ENCODE data around the gene BCAN.

Gene BCAN

DNA sequence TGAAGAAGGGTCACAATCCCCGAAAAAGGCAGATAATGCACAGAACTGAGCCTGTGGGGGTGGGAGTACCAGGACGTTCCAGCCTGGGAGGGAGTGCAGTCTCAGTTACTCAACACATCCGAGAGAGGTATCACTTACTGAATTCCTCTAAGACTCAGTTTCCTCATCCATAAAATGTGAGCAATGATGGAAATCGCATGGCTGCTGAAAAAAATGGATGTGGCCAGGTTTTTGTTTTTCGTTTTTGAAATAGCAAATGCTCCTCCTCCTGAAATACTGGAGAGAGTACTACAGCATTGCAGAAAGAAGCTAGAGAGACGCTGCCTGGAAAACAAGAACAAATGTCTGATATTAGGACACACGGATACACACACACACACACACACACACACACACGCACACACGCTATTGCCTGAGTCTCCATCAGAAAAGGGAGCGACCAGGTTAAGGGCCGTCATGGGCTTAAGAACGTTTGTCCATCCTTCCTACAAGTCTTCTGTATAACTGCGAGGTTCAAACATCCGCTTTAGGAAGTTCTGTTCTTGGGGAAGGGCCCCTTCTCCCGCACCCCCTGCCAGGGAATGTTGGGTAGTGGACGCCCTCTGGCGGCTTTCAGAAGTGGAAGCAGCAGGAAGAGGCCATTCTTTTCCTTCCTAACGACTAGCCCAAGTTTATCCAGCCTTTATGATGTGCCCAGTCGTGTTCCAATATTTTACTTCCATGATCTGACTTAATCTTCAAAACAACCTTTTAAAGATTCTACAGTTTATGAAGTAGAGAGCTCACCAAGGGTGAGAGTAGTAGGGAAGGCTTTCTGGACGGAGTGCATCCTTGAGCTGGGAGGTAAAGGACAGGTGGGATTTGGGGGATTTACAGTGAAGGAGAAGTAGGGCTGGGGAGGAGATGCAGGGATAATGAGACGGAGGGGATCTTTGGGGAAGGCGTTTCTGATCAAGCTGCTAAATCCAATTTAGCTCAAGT is 36.0 kb downstream of the BCAN start:
- peak in 1 of 5 experiments; percentile 51 for DNase-seq

DNA sequence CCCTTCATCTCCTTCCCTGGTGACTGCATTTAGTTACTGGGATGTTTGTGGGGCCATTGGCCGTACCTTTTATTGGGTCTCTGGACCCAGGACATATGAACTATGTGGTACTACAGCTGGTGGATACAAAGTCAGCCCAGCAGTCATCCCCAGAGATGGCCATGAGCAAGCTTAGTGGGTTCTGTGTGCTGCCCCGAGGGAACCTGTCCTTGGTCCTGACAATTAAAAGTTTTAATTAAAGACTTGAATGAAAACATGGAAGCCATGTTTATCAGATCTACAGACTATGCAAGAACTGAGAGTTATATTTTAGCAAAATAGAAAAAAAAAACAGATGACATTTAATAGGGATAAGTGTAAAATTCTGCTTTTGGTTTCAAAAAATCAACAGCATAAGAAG is 38.1 kb downstream of the BCAN start:
- no peak for DNase-seq

DNA sequence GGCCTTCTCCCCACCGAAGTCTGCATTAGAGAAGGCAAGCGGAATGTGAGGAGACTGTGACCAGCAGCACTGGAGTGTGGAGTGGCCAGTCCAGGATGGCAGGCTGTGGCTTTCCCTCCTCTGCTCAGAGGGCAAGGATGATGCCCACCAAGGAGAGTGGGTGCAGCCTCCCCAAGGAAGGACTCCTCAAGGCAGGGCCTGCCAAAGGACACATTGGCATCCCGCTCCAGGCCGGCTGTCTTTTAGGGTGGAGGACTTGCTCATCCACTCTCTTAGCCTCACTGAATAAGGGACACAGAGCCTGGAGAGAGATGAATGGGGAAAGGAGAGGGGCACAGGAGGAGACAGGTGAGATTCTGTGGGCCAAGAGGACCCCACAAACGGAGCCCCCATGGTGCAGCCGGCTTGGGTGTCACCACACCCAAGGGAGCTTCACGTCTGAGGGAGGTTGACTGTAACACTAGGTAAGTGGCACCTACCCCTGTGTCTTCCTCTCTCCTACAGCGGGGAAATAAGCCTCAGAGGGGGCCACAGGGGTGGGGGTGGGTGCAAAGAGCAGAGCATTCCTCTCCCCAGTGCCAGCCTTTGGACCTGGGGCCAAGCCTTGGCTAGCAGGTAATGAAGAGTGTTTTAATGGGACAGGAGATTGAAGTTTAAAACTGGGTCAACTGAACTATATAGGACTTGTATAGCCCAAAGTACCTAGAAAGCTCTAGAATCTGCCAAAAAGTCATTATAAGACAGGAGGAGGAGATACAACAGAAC is 39.5 kb downstream of the BCAN start:
- DNase-seq: no peak

DNA sequence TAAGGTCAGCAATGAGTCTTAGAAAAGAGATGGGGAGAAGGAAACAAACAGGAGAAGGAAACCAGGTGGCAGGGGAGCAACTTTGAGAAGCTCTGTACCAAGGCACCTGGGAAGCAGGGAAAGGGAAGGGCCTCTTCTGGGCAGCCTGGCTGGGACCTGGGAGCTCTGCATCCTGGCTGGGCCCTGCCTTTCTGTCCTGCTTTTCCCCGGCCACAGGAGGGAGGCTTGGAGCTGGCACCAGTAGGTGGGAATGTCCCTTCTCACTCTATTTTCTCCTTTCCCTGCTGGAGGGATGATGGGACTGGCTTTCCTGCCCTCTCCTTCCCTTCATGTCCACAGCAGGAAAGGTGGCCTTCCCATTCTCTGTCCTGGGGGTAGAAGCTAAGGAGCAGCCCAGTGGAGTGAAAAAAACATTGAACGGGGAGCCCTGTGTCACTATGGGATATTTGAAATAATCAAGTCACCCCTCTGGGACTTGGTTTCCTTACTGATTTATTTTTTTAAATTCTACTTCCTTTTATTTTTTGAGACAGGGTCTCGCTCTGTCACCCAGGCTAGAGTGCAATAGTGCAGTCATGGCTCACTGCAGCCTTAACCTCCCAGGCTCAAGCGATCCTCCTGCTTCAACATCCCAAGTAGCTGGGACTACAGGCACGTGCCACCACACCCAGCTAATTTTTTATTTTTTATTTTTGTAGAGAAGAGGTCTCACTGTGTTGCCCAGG is 40.4 kb downstream of the BCAN start:
- no peak for DNase-seq

DNA sequence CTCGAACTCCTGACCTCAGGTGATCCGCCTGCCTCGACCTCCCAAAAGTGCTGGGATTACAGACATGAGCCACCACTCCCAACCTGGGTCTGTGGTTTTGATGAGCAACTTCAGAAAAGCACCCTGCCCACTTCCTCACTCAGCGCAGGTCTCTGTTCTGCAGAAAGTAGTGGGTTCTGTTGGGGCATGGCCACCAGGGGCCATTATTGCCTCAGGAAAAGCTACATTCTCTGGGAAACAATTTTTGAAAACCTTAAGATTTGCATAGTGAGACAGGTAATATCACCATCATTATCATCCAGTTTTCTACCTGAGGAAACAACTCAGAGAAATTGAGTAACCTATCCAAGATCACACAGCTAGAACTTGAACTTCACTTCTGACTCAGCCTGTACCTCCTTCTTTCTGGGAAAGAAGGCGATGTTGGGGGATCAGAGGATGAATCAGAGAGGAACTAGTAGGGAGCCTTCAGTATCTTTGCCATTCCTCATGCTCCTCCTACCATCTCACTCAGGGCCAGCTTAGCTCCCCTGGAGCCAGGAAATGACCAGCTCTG is 42.4 kb downstream of the BCAN start:
- DNase-seq: peak in 1 of 5 experiments; percentile 86

DNA sequence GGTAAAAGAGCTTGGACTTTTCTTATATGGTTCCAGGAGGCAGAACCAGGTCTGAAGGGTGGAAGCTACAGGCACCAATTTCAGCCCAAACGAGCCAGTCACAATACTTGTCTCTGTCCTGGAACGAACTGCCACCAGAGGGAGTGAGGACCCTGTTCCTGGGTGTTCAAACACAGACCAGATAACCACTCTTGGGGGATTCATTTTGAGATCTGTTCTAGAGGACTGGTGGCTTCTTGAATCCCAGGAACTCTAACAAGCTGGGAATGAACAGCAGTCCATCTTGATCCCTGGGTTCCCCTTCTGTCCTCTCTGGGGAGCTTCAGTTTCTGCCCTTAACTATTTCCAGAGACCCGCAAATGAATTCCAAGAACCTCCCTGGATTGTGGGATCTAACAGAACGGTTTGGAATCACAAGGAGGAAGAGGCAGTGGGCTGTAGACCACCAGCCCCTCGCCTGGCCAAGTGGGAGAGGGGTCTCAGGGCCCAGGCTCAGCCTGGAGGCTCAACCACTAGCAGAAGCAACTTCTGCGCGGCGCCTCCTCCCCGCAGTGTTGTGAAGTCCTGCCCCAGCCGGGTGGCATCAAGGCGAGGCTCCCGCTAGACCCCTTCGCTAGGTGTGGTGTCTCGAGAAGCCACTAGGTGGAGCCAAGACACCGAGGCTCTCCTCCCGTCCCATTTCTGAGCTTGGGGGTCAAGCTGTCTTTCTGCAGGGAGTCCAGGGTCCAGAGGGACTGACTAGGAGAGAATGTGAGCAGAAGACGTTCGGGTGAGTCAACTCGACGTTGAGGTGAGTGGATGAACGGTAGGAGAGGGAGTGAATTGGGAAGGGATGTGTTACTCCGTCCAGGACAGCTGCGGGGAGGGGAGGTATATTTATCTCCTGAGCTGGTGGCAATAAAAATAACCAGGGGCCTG is 47.4 kb downstream of the BCAN start:
- peak; percentile 52 to 80 (median 66) for DNase-seq

DNA sequence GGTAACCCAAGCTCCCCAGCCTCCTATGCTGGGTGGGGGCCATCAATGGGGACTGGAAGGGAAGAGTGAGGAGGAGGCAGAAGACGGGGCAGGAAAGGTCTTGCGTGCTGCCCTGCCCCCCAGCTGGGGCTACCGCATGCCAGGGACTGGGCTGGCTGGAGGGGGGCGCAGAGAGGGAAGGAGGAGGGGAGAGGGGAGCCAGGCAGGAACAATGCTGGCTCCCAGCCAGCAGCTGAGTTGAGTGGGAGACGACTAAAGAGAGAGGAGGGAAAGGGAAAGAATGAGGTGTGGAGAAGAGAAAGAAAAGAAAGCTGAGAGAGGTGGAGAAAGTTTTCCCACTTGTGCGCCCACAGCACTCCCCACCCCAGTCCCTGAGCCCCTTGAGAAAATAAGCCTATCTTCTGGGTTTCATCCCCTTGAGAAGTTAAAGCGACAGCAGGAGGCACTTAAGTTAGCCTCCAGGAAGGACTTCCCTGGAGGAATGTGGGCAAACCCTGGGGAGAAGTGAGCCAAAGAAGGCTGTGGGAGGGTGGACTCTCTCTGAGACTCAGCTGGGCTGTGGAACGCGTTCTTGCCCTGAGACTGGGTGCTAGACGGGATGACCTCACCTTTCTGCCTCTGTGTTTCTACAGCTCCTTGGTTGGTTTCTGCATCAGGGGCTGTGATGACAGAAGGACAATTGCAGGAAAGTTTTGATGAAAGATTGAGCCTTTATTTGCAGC is 48.2 kb downstream of the BCAN start:
- DNase-seq: no peak

DNA sequence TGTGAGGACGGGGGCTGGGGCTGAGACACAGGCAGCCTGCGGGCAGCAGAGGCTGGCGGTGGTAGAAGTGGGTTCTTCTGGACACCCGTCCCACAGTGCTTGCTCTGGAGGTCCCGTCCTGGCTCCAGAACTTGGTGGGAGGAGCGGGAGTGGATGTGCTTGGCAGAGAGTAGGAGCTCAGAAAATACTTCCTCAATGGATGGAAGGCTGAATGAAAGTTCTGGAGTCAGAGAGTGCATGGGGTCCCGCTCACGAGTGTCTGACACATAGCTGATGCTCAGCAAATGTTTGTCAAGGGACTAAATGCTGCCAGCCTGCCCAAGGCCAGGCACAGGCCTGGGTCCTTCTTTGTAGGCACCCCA is 48.7 kb downstream of the BCAN start:
- DNase-seq: no peak

DNA sequence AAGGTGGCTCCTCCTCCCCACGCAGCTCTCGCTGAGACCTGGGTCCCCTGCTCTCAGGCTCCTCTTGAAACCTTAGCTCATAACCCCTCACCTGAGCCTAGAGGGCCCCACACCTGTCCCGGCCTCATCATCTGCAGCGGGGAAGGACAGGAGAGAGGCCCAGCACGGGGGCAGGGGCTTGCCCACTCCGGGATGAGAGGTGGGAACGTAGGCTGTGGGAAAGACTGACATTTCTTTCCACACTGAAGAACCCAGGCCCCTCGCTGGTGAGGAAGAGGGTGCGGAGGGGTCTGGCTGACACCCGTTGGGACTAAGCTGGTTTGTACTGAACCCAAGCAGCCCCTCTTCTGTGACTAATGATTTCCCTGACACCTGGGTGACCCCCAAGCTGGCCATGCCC is 49.3 kb downstream of the BCAN start:
- DNase-seq: no peak

DNA sequence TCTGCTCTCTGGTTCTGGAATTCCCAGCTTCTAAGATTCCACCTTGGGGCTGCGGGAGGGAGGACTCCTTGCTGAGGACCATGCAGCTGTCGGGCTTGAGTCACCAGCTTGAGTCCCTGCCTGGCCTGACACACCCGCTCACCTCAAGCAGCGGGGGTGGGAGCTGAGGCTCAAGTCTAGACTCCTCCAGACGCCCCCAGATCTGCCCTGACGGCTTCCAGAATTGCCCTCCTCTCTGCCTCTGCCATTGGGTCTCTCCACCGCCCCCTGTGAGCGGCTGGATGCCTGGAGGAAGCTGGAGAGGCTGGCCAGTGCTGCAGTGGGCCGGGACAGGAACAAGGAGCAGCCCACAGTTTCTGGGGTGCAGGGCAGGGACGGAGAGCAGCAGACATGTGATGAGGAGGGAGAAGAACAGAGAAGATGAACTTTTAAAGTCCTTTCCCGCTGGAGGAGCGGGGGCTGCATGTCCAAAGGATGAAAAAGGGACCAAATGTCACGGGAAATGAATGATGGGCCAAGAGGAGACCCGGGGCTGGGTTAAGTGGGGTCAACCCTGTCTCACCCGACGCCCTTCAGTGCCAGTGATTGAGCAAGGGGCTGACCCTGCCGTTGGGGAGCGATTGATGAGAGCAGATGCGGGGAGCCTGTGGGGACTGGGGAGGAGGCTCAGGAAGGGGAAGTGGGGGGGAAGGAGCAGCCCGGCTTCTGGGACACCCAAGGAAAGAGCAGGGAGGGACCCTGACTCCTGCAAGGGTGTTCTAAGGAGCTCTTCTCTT is 49.9 kb downstream of the BCAN start:
- DNase-seq: no peak

DNA sequence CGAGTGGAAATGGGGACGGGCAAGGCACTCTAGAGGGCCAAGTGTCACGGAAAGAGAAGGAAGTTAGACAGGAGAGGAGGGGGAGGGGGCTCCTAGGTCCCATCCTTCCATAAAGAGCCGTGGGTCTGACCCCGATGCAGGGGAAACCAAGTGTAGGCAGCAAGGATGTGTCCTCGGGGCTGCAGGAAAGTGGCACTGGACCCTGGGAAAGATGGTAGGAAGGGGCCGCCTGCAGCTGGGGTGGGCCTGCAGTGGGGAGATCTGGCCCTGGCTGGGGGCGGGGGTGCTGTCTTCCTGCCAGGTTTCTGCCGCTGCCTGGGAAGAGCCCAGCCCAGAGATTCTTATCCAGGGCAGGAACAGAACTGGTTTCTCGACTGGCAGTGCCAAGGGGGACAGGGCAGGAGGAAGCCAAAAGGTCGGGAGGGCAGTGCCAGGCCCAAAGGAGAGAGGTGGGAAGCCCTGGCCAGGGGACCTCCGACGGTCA is 50.6 kb downstream of the BCAN start:
- no peak for DNase-seq

DNA sequence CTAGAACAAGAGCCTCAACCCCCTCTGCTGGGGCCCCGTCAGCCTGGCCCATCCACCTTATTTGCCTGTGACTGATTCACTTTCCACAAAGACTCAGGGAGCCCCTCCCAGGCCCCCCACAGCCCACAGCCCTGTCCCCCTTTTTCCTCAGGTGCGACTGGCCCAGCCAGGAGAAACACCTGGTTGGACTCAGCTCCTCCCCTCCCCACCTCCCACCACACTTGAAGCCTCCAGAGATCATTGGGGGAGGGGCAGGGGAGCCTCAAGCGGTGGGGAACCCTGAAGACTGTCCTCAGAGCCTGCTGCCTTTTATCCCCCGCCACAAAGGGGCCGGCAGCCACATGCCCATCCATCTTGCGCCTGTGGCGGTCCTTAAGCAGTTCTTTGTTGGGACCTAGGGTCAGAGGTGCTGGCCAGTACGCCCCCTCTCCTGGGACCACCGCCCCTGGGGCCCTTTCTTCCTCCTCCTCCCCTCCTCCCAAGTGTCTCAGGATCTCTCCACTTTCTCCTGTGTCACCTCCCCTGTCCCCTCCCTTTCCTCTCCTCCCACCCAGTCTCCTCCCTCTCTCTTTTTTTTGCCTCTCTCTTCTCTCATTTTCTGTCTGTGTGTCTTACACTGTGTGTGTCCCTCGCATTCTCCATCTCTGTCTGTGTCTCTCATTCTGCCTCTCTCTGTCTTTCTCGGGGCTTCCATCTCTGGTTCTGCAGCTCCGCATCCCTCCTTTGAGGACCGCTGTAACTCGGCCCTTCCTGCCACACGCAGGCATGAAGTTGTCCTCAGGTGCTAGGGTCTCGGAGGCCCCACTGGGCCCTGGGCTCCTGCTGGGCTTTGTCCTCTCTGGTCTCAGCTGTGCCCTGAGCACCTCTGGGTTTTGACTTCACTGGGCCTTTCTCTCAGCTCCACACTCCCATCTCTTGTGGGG is 51.3 kb downstream of the BCAN start:
- peak in 1 of 5 experiments; percentile 40 for DNase-seq

DNA sequence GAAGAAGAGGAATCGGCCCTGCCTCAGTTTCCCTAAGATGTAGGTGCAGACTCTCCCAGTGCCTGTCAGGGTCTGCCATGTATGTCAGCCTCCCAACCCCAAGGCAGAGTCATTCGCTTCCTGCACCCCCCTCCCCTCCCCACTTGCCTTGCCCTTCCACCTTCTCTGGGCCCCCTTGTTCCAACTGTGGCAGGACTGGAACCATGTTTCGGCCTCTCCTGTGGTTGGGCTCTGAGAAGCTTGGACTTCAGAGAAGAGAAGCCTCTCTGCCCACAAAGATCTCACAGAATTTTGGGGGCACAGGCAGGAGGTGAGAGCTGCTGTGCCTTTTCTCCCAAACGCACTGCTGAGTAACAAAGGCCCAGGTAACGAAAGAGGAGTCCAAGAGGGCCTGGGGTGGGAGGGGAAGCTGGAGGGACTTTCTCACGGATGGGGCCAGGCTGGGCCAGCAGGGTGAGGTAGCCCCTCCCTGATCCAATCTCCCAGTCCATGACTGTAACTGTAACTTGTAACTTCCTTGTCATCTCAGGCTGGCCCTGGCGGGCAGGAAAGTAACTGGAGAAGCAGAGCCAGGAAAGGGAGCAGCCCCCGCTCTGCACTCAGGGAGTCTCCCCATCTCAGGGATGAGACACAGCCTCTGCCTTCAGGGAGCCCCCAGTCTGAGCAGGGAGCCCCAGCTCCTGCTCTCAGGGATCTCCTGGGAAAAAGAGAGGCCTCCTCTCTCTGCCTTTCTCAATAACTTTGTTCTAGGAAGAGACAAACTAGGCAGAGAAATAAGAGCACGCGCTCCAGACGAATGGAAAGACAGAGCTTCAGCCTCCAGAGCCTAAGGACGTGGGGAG is 52.2 kb downstream of the BCAN start:
- DNase-seq: no peak

DNA sequence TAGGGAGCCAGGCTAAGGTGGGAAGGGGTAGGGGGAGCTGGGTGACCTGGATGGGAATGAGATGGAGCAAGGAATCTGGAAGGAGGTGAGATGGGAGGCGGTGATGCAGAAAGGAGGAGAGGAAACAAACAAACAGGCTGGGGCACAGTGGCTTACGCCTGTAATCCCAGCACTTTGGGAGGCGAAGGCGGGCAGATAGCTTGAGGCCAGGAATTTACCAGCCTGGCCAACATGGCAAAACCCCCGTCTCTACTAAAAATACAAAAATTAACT is 52.7 kb downstream of the BCAN start:
- no peak for DNase-seq

DNA sequence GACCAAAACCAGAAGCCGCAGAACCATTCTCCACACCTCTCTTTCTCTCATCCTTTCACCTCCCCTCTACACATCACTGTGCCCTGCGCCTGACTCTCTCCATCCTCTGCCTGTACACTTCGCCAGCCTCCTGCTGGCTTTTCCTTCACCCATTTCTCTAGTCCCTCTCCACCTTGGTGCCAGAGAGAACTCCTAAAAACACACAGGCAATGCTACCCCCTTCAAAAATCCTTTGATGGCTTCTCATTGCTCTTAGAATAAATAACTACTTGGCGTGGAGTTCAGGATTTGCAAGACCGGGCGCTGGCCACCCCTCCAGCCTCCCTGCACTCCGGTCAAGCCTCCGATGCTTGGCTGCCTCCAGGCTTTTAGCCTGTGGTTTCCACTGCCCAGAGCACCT is 54.8 kb downstream of the BCAN start:
- no peak for DNase-seq

DNA sequence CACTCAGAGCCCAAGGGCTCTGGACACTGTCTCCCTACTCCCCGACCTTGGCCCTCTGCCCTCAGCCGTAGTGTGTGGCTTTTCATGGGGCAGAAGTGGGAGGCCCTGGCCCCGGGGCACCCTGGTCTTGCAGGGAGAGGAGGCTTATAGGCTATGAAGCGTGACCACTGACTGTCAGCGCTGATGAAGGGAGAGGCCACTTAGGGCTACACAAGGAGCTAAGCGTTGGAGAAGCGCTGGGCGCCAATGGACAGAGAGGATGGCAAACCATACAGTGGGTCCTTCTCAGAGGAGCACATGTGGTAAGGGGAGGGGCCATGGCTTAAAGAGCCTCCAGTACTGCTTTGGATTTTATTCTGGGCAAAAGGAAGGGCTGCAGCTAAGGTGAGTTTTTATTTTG is 55.6 kb downstream of the BCAN start:
- DNase-seq: no peak

DNA sequence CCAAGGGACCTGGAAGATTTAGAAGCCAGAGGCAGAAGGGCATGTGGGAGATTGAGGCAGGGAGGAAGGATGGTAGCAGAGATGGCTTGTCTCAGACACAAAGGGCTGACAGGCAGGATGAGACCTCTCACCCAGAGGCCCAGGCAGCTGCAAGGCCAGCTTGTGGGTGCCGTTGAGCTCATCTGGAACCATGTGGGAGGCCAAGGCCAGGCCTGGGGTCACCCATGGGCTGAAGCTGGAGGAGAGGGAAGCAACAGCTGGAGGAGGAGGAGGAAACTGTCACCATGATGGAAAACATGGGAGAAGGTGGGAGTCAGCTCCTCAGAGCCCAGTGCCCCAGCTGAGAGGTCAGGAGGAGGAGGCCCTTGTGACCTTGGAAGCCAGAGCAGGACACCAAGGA is 57.1 kb downstream of the BCAN start:
- DNase-seq: no peak
